NCI-H526 treated with DMSO at 0.1 percent for 48 hours (cell line): ENCODE results near the gene MAZ.

Source experiments
- DNase-seq: peaks from one replicate; lab custom pipeline; 2025; lab: John Stamatoyannopoulos, UW

MAZ gene

DNA sequence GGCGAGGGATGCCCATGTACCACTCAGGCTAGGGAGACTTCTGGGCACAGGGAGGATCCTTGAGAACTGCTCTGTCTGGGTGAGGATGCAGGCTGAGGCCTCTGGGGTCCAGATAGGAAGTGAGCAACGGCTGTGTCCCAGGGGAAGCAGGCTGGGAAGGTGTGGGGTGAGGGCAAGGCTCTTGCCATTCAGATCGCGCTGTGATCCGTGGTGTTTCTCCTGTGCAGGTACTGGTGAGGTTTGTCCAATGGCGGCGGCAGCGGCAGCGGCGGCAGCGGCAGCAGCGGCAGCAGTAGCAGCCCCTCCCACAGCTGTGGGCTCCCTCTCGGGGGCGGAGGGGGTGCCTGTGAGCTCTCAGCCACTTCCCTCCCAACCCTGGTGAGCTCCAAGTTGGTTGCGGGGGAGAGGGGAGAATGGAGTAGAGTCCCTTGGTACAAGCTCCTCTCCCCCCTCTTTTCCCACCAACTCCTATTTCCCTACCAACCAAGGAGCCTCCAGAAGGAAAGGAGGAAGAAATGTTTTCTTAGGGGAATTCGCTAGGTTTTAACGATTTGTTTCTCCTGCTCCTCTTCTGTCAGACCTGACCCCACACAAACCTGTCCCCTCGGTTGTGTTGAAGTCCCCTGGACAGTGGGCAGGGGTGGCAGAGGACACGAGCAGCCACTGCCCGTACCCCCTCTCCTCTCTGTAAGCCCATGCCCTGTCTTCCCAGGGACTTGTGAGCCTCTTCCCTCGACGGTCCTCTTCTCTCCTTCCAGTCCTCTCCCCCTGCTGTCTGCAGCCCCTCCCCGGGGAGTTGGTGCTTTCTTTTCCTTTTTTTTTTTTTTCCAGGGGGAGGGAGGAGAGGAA lies 3.7 kb downstream of the MAZ start:
- DNase-seq = peak; percentile 71

DNA sequence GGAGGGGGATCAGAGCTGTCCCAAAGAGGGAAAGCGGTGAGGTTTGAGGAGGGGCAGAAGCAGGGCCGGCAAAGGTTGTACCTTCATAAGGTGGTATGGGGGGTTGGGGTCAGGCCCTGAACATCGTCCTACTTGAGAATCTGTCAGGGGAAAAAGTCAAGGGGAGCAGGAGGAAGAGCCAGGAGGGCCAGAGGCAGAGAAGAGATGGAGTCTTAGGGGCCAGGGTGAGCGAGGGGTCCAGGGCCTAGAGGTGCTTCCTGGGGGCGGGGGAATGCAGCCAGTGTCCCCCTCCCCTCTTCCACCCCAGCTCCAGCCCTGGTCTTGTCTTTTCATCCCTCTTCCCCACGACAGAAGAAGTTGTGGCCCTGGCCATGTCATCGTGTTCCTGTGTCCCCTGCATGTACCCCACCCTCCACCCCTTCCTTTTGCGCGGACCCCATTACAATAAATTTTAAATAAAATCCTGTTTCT lies 4.4 kb downstream of the MAZ start:
- DNase-seq = no peak

DNA sequence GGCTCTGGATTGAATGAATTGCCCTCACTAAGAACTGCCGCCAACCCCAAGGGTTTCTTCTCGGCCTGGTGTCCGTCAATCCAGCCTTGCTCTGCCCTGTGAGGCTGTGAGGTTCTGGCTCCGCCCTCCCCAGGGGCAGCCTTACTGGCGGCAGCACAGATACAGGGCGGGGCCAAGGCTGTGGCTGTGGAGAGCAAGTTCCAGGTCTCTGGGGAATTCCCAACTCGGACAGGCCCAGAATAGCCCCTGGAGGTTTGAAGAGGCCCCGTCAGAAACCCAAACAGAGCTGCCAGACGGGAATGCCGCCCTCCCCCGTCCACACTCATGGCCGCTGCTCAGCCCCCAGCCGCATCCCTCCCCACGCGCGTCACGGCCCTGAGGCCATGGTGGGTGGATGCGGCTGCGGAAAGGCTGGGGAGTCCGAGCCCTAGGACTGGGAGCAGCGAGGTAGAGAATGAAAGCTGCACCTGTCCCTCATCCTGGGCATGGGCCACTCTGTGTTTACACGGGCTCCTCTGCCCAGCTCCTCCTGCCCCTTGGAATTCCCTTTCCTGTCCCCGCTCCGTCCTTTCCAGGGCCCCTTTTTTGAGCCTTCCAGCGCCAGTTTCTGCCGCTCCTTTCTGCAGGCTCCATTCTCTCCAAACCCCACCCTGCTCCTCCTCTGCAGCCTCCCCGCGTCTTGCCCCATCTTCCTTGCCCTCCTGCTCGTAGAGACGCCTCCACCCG lies 5.0 kb downstream of the MAZ start:
- DNase-seq = peak; percentile 97

DNA sequence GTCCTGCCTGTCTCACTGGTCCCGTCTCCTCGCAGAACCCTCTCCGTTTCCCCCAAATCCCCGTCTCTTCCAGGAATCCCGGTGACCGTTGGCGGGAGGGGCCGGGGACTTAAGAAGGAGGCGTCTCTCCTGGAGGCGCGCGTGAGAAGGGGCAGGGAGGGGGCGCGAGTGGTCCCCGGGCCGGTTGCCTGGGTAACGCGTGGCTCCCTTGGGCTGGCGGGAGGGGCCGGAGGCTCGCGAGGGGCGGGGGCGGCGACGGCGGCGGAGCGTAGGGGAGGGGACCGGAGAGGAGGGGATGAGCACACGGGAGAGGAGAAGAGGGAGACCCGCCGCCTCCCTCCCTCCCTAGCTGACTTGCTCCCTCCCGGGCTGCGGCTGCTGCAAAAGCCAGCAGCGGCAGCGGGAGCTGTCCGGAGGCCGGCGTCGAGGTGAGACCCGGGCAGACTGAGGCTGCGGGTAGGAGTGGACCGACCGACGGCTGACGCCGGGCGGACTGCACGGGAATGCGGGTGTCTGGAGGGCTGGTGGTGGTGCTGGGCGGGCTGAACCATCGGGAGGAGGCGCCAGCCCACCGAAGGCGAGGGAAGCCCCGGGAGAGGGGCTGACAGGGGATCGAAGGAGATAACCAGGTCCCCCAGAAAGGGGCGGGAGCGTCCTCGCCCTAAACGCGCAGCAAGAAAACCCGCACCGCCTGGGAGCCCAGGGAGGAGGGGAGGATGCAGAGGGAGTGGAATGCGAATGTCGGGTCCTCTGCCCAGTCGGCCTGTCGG lies 5.8 kb downstream of the MAZ start, which contains the start of gene PRRT2:
Gene PRRT2 (plus strand): TSS at position 298 of the 770 bp plus-strand sequence. CDS start 862 bp downstream, outside the sequence.
- DNase-seq = peak; percentile 76

DNA sequence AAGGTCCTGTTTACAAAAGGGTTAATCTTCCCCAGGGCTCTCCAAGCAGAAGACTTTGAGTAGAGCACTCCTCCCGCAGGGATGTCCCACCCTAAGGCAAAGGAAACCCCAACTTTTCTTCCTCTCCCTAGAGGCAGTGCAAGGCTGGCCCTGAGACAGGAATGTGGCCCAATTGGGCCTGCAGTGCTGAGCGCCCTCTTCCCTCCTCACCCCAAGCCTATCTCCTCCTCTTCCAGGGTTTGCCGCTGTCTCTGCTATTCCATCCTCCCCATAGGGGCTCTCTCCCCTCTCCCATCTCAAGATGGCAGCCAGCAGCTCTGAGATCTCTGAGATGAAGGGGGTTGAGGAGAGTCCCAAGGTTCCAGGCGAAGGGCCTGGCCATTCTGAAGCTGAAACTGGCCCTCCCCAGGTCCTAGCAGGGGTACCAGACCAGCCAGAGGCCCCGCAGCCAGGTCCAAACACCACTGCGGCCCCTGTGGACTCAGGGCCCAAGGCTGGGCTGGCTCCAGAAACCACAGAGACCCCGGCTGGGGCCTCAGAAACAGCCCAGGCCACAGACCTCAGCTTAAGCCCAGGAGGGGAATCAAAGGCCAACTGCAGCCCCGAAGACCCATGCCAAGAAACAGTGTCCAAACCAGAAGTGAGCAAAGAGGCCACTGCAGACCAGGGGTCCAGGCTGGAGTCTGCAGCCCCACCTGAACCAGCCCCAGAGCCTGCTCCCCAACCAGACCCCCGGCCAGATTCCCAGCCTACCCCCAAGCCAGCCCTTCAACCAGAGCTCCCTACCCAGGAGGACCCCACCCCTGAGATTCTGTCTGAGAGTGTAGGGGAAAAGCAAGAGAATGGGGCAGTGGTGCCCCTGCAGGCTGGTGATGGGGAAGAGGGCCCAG lies 6.7 kb downstream of the MAZ start:
- DNase-seq = no peak

DNA sequence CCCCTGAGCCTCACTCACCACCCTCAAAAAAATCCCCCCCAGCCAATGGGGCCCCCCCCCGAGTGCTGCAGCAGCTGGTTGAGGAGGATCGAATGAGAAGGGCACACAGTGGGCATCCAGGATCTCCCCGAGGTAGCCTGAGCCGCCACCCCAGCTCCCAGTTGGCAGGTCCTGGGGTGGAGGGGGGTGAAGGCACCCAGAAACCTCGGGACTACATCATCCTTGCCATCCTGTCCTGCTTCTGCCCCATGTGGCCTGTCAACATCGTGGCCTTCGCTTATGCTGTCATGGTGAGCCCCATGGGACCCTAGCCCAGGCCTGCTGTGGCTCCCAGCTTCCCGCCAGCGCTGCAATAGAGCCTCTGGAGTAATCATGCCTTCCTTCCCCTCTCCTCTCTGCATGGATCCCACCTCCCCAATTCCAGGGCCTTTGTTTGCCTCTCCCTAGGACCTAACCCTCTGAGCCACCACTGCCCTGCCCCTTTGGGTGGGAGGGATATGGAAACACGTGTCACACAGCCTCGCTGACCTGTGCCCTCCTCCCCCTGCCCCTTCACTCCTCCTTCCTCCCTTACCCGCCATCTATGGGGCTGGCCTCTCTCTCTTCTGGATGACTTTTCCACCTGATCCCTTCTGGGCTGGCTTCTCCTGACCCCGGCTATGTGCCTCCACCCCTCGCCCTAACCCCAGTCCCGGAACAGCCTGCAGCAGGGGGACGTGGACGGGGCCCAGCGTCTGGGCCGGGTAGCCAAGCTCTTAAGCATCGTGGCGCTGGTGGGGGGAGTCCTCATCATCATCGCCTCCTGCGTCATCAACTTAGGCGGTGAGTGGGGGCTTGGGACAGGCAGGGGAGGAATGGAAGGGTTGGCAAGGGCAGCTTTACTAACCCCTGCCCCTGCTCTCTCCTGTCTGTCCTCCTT lies 7.6 kb downstream of the MAZ start:
- no peak for DNase-seq

DNA sequence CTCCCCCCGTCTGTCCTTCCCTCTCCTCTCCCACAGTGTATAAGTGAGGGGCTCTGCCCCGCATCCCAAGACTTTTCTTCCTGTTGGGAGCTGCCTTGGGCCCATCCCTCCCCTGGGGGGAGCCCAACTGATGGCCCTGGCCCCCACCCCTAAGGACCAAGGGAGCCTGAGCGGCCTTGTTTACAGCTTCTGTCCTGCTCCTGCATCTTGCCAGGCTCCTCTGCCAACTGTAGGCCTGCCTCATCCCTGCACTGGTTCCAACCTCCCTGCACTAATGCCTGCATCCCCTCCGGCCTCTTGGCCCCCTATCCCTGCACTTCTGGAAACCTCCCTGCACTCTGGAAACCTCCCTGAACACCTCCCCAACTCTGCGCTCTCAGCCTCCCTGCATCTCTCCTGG lies 8.3 kb downstream of the MAZ start:
- no peak for DNase-seq

DNA sequence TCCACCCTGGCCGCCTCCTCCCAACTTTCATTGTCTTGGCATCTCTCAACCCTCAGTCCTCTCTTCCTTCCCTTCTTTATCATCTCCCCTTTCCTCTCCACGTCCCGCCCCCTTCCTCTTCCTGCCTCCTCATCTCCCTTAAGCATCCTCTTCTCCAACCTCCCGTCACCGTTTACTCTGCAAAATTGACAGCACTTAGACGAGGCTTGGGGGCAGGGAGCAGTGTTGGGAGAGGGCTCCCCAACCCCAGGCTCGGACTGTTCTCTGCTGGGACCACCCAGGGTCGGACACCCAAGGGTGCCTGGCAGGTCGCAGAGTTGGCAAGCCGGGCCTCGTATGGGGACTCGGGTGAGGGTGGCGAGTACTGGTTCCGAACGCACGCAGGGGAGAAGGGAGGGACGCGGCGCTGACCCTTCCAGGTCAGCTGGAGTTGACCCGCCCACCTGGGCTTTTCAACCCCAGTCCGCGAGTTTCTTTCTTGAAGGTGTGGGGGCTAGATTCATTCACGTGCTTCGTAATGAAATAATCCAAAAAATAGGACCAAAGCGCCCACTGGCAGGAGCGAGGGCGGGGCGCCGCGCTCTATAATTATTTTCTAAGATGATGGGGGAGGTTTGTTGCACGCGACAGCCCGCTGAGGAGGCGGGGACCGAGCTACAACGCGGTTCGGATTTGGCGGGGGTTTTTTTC lies 8.8 kb downstream of the MAZ start:
- no peak for DNase-seq

DNA sequence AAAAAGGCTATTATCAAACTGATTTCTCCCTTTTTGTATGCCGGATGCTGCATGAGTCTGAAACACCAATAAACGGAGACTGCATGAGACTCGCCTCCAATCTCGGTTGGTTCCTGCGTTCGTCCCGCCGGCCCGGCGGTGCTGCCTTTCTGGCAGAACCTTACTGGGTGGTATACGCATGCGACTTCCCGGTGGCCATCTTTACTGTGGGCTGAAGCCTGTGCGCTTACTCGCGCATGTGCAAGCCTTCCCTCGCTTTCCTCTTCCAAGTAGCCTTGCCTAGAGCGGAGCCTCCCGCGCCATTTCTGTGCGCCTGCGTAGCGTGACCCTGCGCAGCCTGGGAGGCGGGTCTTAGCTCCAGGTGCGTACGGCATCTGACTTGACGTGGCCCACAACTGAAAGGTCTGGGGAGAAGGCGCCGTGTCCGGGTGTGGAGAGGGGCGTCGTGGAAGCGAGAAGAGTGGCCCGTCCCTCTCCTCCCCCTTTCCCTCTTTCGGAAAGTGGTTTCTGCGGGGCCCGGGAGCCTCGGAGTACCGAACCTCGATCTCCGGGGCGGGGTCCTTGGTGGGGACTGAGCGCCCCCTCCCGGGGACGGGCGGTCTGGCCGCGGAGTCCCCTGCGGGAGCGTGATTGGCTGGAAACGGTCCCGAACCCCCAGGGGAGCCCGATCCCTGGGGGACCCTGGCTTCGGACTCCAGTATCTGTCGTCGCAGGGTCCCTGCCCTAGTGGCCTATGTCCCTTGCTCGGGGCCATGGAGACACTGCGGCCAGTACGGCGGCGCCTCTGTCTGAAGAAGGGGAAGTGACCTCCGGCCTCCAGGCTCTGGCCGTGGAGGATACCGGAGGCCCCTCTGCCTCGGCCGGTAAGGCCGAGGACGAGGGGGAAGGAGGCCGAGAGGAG lies 9.7 kb downstream of the MAZ start, which contains the start of gene PAGR1:
Gene PAGR1 (plus strand): TSS at position 360 of the 901 bp plus-strand sequence. CDS start 374 bp downstream, at position 734.
- DNase-seq = peak; percentile 99

DNA sequence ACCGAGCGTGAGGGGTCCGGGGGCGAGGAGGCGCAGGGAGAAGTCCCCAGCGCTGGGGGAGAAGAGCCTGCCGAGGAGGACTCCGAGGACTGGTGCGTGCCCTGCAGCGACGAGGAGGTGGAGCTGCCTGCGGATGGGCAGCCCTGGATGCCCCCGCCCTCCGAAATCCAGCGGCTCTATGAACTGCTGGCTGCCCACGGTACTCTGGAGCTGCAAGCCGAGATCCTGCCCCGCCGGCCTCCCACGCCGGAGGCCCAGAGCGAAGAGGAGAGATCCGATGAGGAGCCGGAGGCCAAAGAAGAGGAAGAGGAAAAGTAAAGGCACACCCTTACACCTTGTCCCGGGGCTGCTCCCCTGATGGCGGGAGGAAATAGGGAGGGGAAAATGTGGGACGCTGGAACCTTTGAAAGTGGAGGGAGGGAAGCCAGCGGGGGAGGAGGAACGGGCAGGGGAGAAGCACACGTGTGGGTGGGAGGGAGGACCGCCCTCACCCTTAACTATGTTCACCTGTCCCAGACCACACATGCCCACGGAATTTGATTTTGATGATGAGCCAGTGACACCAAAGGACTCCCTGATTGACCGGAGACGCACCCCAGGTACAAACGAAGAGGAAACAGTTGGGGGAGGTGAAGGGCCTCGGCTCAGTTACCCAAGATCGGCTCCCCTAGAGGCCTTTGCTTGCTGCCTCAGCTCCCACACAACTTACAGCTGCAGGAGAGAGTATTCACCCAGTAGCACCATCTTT lies 10.5 kb downstream of the MAZ start:
- peak; percentile 47 for DNase-seq

DNA sequence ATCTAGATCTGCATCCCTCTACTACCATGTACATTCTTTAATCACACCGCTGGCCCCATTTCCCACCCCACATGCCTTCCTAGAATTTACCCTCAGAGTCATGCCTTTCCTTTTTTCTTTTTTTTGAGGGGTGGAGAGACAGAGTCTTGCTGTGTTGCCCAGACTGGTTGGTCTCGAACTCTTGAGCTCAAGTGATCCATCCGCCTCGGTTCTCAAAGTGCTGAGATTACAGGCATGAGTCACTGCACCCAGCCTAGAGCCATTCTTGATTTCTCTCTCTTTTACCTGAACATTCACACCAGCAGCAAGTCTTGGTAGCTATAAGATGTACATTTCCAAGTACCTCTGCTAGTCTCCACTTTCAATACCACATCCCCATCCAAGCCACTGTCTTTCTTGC lies 11.8 kb downstream of the MAZ start:
- DNase-seq = no peak

DNA sequence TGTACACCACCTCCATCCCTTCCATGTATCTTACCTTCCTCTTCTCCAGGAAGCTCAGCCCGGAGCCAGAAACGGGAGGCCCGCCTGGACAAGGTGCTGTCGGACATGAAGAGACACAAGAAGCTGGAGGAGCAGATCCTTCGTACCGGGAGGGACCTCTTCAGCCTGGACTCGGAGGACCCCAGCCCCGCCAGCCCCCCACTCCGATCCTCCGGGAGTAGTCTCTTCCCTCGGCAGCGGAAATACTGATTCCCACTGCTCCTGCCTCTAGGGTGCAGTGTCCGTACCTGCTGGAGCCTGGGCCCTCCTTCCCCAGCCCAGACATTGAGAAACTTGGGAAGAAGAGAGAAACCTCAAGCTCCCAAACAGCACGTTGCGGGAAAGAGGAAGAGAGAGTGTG lies 13.2 kb downstream of the MAZ start:
- no peak for DNase-seq

DNA sequence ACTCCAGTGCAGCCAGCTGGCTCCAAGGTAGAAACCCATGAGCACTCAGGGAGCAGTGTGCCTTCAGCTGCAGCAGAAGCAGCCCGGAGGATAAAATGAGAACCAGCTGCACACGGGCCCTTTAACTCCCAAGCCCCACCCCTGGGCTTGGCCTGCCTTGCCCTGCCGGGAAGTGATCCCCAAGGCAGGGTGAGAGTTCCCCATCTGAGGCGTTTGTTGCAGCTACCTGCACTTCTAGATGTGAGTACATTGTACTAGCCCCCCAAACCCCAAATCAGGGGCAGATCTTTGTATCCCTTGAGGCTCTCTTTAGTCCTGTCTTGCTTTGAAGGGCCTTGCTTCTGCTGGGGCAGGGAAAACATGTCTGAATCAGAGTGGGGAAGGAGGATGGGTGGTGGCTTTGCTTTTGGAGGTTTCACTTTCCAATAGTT lies 14.0 kb downstream of the MAZ start, which contains the start of gene MVP:
Gene MVP (plus strand): TSS at position 192 of the 431 bp plus-strand sequence. CDS start 10,088 bp downstream, outside the sequence.
- DNase-seq = no peak

DNA sequence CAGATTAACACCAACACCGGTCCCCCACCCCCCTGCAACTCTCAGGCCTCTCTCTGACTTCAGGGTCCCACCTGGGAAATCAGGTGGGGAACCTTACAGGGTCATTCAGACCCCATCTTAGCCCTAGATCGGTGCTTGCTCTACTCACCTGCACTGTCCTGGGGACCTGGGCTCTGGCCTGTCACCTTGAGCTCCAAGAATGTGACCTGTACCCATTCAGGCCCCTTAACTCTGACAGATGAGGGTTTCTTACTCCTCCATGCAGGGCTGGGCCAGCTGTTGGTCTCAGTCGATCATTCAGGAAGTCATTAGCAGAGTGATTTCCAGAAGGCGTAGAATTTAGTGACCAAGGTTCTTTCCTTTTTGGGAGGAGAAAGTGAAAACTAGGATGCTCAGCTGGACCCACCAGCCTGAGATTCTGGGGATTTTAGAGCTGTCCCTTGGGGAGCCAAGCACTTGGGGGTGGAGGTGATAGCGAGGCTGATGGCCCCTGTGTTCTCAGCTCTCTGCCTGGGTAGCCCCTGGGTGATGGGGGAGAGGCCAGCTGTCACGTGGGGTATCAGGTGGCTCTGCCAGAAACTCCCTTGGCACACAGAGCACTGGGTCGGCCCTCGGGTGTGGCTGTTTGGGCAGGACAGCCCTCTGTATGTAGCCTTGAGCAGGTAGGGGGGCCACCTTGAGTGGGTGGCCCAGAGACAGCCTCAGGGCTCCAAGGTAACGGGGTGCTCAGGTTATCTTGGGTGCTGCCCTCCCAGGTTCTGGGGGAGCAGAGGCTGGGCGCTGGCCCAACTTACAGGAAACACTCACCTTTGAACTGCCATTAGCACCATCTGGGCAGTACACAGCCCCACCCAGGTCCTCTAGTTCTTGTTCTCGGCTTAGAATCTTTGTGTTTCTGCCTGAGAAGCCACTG lies 14.7 kb downstream of the MAZ start:
- no peak for DNase-seq

DNA sequence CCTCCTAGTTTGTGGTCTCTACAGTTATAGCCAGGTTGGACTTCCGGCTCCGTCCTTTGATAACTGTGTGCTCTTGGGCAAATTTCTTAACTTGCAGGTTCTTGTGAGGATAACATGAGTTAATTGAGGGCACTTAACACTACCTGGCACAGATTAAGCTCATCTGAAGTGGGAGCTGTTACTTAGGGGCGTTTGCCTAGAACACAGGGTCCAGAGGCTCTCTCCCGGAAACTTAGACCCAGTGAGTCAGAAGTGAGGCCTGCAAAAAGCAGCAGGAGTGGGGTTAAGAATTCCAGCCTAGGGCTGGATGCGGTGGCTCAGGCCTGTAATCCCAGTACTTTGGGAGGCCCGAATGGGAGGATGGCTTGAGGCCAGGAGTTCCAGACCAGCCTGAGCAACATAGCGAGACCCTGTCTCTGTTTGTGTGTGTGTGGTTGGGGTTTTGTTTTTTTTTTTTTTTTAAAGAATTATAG lies 15.3 kb downstream of the MAZ start:
- no peak for DNase-seq

DNA sequence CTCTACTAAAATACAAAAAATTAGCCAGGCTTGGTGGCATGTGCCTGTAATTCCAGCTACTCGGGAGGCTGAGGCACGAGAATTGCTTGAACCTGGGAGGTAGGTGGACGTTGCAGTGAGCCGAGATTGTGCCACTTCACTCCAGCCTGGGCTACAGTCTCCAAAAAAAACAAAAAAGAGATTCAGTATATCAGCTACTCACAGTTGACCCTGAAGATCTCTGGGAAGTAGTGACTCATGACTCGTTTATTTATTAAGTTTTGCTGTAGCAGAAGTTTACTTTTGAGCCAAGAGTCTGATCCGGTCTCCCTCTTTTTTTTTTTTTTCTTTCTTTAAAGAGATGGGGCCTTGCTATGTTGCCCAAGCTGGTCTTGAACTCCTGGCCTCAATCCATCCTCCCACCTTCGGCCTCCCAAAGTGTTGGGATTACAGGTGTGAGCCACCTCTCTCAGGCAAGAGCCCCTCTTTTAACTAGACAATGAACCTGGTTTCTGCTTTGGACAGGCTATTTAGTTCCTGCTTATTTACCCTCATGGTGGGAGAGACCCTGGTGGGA lies 18.3 kb downstream of the MAZ start:
- no peak for DNase-seq
